GM18498 (cell line): ENCODE data around the gene KRT8.
"Not testable (repeated sequence)": the region's sequence is repeated elsewhere in the genome, so short reads cannot be mapped to it uniquely, and the experiment has no call there.

Source experiments
- ATAC-seq: cut with Tn5 transposase; IDR thresholded peaks from one replicate; pipeline ENCODE4 v1.9.1; 2021; ENCODE audit warnings: mild to moderate bottlenecking, moderate library complexity; ENCODE audit not compliant: unreplicated experiment

KRT8 gene

DNA sequence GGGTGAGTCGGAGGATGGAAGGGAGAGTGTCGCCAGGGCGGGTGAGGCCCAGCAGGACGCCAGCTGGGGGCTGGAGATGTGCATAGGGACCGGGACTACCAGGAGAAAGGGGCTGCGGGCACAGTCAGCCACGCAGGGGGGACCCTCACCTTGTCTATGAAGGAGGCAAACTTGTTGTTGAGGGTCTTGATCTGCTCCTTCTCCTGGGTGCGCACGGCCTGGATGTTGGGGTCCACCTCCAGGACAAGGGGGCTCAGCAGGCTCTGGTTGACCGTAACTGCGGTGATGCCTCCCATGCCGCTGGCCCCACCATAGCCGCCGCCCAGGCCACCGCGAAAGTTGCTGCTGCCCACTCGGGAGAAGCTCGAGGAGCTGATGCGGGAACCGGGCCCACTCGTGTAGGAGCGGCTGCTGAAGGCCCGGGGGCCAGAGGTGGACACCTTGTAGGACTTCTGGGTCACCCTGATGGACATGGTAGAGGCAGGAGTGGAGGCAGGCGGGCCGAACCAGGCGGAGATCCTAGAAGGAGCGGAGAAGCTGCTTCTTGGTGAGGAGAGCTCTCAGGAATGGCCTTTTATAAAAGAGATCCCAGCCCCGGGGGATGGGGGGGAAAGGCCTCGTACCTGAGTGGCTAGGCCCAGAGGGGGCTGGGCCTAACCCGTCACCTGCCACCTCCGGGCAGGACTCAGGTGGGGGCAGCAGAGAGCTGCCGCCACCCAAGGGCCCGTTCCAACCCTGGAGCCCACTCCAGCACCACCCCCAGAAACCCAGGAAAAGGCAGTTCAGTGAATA lies at the start of gene KRT8:
Gene KRT8, minus strand, starts transcription at position 568 of the 792 bp plus-strand sequence. Its CDS starts 95 bp downstream, at position 473.
- ATAC-seq = not testable (repeated sequence)

DNA sequence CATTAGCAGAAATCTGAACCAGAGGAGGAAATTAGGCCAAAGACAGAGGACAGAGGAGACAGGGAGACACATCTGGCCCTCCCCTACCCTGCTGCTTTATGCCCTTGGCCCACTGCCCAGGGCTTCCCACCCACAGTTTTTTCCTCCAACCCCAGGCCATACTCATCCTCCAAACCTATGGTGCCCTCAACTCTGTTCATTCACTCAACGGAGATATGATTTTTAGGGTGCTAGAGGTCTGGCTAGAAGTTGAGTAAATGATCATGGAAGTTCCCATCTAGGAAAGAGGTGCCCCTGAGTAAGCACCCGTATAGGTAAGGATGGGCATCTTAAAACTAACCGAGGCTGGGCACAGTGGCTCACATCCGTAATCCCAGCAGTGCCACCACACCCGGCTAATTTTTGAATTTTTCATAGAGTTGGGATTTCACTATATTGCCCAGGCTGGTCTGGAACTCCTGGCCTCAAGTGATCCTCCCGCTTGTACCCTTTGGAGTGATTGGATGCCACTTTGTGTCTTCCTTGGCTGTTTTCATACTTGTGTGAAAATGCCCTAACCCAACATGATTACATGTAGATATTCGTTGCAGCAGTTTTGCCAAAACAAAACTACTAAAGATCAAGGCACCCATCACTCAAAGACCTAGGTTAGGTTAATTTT lies 48.4 kb upstream of the KRT8 start:
- ATAC-seq = no peak

DNA sequence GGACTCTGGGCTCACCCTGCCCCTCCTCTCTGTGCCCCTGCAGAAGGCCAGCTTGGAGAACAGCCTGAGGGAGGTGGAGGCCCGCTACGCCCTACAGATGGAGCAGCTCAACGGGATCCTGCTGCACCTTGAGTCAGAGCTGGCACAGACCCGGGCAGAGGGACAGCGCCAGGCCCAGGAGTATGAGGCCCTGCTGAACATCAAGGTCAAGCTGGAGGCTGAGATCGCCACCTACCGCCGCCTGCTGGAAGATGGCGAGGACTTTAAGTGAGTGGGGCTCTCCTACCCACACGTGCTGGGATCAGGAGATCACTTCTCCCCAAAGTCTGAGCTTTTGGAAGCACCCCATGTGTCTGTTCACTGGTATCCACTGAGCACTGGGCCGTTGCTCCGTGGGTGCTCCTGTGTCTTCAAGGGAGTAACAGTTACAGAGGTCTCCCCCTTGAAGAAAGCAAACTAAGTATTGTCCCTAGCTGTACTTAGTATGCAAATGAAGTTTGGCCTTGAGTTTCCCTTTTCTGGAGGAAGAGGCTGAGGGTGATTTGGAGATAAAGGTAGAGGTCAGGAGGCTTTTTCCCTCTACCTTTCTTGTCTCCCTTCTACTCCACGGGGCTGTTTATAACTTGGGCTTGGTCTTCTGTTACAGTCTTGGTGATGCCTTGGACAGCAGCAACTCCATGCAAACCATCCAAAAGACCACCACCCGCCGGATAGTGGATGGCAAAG lies 47.4 kb upstream of the KRT8 start:
- ATAC-seq = no peak

DNA sequence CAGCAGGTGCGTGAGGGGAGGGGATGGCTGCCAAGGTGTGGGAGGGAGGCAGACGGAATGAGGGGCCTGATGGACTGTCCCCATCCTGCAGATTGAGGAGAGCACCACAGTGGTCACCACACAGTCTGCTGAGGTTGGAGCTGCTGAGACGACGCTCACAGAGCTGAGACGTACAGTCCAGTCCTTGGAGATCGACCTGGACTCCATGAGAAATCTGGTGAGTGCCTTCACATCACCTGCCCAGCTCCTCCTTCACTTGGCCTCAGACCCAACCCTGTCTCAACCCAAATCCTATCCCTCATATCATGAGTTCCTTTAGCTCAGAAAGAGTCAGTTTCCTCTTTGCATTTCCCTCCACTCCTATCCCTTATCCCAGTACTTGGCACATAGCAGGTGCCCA lies 46.8 kb upstream of the KRT8 start:
- ATAC-seq = no peak

DNA sequence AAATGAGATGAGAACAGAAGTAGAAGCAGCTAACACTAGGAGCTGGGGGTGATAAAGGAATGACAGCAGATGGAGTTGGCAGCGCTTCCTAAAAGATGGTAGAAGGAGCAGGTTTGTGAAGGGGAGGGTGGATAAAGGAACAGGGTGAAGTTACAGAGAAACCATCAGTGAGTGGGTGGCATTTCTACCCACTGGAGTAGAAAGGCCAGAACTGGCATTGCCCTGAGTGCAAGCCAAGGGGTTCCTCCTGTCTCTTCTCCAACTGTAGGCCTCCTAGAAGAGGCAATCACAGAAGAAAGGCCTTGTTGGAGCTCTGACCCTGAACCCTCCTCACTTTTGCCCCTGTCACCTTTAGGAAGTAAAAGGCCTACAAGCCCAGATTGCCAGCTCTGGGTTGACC lies 46.2 kb upstream of the KRT8 start:
- no peak for ATAC-seq

DNA sequence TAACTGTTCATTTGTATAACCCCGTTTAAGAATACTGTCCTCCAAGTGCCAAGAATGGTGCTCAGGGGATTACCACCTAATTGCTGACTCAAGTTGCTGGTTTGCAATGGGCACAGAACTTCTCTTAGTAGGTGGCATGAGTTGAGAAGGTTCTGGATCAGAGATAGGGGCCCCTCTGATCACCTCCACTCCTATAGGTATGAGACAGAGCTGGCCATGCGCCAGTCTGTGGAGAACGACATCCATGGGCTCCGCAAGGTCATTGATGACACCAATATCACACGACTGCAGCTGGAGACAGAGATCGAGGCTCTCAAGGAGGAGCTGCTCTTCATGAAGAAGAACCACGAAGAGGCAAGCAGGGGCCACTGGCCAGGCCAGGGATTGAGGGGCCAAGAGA lies 45.7 kb upstream of the KRT8 start:
- ATAC-seq = no peak

DNA sequence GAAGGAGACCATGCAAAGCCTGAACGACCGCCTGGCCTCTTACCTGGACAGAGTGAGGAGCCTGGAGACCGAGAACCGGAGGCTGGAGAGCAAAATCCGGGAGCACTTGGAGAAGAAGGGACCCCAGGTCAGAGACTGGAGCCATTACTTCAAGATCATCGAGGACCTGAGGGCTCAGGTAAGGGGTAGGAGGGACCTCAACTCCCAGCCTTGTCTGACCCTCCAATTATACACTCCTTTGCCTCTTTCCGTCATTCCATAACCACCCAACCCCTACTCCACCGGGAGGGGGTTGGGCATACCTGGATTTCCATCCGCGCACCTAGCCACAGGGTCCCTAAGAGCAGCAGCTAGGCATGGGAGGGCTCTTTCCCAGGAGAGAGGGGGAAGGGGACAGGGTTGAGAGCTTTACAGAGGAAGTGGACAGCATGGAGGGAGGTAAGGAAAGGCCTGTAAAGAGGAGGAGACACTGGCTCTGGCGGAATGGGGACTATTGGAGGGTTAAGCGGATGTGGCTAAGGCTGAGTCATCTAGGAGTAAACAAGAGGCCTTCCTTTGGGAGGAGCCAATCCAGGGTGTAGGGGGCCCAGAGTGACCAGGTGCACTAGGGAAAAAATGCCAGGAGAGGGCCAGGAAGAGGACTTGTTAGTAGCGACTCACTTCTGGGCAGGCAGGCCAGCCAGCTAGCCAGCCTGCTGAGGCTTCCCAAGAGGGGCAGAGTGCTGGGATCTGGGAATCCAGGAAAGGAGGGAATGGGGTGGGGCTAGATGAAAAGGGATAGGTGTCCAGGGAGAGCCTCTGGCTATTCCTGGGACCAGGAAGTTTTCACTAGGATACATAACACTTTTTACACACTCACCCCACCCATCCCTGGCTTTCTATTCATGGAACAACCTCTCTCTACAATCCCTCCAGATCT lies 44.8 kb upstream of the KRT8 start:
- no peak for ATAC-seq

DNA sequence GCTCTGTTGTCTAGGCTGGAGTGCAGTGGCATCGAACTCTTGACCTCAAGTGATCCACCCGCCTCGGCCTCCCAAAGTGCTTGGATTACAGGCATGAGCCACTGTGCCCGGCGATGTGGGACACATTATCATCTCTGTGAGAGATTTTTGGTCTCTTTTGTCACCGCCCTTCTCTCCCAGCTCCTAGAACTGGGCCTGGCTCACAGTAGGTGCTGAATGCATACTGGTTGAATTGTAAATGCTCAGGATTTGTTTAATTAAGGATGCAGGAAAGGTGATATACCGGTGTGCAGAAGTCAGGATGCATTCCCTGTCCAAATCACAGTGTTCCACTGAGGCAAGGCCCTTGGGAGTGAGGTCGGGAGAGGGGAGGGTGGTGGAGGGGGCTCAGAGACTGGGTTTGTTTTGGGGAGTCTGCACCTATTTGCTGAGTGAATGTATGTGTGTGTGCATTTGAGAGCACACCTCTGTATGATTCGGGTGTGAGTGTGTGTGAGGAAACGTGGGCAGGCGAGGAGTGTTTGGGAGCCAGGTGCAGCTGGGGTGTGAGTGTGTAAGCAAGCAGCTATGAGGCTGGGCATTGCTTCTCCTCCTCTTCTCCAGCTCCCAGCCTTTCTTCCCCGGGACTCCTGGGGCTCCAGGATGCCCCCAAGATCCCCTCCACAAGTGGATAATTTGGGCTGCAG lies 43.0 kb upstream of the KRT8 start:
- no peak for ATAC-seq

DNA sequence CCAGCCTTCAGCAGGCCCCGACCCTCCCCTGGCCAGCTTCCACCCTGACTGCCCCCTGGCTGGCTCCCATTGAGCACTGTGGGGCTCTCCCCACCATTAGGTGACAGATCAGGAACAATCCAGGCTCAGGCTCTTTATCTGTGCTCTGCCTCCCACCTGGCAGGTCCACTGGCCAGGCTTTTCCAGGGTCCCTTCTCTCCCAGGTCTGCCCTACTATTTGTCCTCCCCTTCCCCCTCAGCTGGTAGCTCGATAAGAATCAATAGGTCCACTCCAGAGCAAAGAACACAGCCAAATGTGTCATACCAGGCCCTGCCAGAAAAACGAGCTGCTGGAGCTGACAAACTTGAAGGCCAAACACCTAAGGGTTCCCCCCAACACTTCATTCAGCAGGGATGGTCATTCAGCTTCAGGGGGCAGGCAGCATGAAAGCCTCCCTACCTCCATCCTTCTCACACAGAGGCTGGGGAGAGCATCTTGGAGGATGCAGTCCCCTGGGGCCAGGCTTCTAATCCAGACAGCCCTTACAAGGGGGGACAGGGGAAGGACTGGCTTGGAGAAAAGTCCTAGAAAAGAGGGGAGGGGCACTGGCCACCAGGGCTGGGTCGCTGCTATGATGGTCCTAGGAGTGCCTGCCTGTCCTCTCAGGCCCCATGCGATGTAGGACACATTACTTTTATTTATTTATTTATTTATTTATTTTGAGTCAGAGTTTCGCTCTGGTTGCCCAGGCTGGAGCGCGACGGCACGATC lies 42.1 kb upstream of the KRT8 start:
- no peak for ATAC-seq

DNA sequence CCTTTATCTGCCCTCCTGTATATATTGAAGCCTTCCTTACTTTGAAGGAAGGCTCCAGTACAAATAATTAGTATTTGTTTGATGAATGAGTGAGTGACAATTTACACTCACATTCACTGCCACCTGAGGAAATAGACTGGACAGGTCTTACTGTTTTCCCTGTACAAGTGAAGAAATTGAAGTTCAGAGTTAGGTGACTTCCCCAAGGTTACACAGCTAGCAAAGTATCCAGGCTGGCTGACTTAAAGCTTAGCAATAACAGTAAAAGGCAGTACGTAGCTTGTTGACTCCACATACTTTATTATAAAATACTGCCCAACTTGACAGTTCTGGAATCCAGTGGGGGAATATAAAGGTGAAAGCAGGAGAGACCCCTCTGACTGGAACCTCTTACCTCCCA lies 41.5 kb upstream of the KRT8 start:
- no peak for ATAC-seq

DNA sequence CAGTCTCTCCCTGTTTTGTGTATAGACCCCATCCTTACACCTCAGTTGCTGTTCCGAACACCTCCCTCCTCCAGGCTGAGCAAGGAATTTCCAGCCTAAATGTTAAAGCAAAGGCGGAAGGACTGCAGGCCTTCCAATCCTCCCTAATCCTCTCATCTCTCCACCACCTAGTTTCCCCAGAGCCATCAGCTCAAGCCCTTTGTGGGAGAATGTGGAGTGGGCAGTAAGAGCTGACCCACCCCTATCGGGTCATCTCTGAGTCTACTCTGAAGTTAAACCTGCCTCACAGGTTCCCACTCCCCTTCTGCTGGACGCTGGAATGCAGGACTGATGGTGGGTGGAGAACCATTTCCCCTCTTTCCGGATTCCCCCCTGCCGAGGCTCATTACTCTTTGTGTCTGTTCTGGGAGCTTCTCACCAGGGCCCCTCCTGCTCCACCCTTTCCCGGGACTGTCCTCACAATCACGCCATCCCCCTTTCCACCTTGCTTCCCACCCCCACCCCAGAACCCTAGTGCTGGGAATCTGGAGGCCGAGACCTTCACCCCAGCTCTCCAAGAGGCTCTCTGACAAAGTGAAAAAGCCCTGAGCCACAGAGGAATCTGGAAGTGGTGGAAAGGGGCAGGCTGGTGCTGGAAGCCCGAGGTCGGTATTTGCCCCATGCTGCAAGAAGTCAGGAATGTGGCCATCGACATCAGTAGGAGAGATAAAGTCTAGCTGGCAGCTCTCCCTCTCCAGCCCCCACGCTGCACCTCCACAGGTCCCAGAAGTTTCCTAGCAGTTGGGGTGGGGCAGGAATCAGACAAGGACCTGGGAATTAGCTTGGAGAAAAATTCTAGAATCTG lies 40.7 kb upstream of the KRT8 start:
- no peak for ATAC-seq

DNA sequence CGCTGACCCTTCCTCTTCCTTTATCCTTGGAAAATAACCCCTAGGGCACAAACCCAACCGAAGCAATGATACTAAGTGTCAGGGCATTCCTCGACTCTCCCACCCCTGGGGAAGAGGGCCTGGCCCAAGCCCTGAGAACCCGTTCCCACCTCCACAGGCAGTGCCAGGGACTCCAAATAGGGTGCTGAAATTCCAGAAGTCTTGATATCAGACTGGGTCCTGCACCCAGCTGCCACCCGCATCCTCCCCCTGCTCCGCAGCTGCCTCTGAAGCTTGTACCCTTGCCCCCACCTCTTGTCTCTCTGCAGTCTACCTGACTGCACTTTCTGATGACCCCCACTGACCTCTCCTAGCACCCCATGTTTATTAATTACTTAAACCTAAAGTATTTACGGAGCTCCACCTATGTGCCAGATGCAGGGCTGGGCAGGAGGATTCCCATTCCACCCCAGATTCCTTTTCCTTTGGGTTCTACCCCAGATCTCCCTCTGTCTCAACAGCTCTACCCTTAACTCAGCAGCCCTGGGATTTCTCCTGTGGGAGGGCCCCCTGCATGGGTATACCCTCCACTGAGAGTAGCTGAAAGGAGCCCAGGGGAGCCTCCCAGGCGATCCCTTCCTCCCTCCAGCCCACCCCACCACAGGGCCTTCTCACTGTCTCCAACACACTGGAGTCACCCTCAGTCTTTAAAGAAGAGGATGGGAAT lies 40.0 kb upstream of the KRT8 start:
- no peak for ATAC-seq

DNA sequence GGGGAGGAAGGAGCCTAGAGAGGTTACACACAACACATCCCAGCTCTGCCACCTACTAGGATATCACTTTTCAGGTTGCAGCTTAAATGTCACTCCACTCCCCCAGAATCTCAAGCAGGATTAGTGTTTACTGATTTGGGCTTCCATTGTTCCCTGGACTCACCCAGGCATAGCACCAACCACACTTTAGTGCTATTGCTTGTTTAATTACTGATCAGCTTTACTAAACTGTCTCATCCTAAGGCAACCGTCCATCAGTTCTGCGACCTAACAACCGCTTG lies 38.0 kb upstream of the KRT8 start:
- no peak for ATAC-seq

DNA sequence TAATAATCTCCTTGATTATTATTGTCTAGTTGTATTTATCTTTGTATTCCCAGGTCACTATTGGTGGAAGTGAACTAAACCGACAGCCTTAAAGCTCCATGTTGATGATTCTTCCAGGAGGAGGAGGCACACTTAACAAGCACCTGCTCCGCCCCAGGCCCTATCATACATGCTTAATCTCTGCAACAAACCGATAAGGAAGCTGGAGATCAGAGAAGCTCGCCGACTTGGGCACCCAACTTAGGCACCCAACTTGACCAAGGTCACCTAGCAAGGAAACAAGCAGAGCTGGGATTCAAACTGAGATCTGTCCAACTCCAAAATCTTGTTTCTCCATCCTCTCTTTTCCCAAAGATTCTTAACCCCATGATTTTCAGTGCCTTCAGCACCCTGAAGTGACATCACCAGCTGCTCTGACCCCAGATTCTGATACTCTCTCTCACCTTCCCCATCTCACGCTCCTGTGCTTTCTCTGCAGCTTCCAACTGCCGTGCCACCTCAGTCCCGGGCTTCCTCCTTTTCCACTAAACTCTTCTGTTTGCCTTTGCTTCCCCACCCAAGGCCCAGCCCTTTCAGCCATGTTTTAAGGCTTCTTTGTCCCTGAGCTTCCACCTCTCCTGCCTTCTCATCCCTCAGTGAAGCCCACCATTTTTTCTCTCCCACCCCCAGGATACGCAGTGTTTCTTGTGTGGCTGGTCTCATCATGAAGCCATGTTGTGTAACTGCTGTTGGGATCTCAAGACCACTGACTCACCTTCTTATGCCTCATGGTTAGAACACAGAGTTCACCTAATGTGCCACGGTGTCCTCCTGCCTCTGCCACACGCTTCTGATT lies 37.4 kb upstream of the KRT8 start:
- ATAC-seq = no peak

DNA sequence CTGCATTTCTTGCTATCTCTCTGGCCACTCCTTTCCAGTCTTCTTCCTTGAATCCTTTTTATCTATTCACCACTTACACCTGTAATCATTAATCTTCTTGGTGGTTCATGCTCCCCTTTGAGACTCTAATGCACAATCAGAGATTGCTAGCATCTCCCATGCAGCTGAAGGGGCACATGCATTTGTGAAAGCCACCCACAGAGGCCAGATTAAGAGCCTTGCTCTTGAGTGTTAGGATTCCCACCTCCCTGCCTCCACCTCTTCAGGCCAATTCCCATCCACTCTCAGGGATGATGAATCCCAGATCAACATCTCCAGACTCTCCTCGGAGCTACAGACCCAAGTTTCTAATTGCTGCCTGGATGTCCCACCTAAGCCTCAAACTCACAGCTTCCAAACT lies 24.7 kb upstream of the KRT8 start:
- no peak for ATAC-seq

DNA sequence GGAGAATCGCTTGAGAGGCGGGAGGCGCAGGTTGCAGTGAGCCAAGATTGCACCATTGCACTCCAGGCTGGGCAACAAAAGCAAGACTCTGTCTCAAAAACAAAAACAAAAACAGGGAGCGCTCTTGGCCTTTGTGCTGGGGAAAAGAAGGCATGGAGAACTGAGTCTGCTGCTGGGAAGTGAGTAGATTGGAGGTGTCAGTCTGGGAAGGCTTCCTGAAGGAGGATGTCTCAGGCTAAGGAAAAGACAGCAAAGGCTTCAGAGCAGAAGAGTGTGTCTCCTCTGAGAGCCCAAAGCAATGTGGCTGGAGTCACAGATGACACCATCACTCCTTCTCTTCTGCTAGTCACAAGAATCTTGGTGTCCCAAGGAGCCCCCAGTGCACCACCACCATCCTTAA lies 23.1 kb upstream of the KRT8 start:
- no peak for ATAC-seq

DNA sequence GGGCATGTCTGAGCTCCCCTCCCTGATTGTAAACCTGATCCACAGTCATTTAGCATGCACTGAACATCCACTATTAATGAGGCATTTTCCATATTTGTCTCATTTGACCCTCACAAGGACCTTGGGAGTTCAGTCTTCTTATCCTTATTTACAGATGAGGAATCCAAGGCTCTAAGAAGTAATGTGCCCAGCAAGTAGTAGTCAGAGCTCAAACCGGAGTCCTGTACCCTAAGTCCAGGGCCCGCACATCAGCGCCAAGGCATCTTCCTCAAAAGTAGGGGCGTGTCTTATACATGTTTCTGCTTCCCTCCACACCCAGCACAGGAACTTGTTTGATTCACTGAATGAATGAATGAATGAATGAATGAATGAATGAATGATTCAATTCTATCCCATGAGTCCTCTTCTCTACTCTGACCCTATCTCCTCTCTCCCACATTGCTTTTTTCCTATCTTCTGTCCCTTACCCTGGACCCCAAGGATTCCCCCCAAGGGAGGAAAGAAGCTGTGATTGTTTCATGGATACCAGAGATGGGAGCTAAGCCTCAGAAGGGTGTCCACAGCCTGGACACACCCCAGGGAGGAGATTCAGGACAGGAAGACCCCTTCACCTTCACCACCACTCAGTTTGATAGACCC lies 21.8 kb upstream of the KRT8 start:
- no peak for ATAC-seq
